K562 (cell line): ENCODE data around the gene COL23A1.

Experiments
- HEY1 ChIP-seq: fragments of 250-450 bp; sonication (Bioruptor Pico); IDR thresholded peaks from 2 replicates; pipeline ENCODE4 v1.5.0; 2020; ENCODE audit warnings: mild to moderate bottlenecking, moderate library complexity, borderline replicate concordance
- RFX1 ChIP-seq: fragments of 450-650 bp; IDR thresholded peaks from 2 replicates; pipeline ENCODE4 v1.6.1; 2016; ENCODE audit warnings: mild to moderate bottlenecking, moderate library complexity
- SMC3 ChIP-seq: conservative IDR thresholded peaks from 2 replicates; pipeline ENCODE4 v1.6.1; 2011; ENCODE audit warnings: low read depth, low read length, improper control_type of control experiment; ENCODE audit not compliant: insufficient read depth

DNA sequence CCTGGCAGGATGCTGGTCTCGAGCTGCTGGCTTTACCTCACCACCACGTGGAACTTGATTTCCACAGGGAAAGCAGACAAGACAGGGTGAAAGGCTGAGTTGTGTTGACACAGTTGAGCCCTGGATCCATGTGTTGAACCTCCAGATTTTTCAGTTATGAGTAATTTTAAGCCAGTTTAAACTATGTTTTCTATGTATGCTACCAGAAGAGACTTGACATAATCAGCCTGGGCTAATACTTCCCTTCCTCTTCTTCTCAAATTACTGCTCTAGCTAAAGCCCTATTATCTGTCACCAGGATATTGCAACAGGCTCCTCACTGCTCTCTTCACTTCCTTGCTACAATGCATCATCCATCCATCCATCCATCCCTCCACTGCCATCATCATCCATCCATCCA lies 345.6 kb downstream of the COL23A1 start:
- no peak for TF ChIP-seq RFX1
- no peak for TF ChIP-seq HEY1
- no peak for TF ChIP-seq SMC3
